Suppressor macrophage (primary cell): ENCODE results near the gene RNF141.

Experiments
- DNase-seq, 4 experiments: peaks; one replicate each; pipeline ENCODE4 v3.0.0-alpha.2; 2020 to 2022
- total RNA-seq, 17 experiments: gene quantifications; one replicate each; lab custom pipeline; 2026; ENCODE audit warnings: mixed read lengths in 6 of 17, inconsistent platforms in 3 of 17; lab: John Stamatoyannopoulos, UW

RNF141 gene
- 14.6 to 100 (median 48.3) reads per million in 17 experiments for total RNA-seq

- peak; percentile 95 to 98 (median 97) for DNase-seq
These were observed at the start of gene RNF141 for GRCh38 chr11:10540915-10541560. RNF141 (minus strand) TSS chr11:10541187; CDS start chr11:10534158, 7,029 bp downstream.

- DNase-seq, result no peak
These were observed 49.4 kb upstream of the RNF141 start for GRCh38 chr11:10590218-10590915.

GRCh38 chr11:10588904-10589303 is 47.9 kb upstream of the RNF141 start:
- DNase-seq, result no peak

GRCh38 chr11:10587995-10588394 is 47.0 kb upstream of the RNF141 start:
- no peak for DNase-seq

GRCh38 chr11:10587388-10587787 is 46.4 kb upstream of the RNF141 start:
- no peak for DNase-seq

- DNase-seq, result no peak
These were observed 43.1 kb upstream of the RNF141 start for GRCh38 chr11:10584071-10584501.

GRCh38 chr11:10581481-10582019 is 40.6 kb upstream of the RNF141 start:
- DNase-seq, result peak; percentile 84 to 95 (median 84)

- no peak for DNase-seq
These were observed 39.6 kb upstream of the RNF141 start for GRCh38 chr11:10580623-10581022.

GRCh38 chr11:10579700-10580099 is 38.7 kb upstream of the RNF141 start:
- no peak for DNase-seq

GRCh38 chr11:10576035-10576398 is 35.0 kb upstream of the RNF141 start:
- no peak for DNase-seq

- no peak for DNase-seq
These were observed 34.5 kb upstream of the RNF141 start for GRCh38 chr11:10575346-10576034.

- no peak for DNase-seq
These were observed 32.6 kb upstream of the RNF141 start for GRCh38 chr11:10573556-10573955.

GRCh38 chr11:10573028-10573427 is 32.0 kb upstream of the RNF141 start:
- no peak for DNase-seq

GRCh38 chr11:10572533-10572932 is 31.5 kb upstream of the RNF141 start:
- no peak for DNase-seq

GRCh38 chr11:10568486-10568941 is 27.5 kb upstream of the RNF141 start, which contains the start of gene LYVE1:
LYVE1 (minus strand) TSS chr11:10568665; CDS start chr11:10568532, 133 bp downstream.
- peak; percentile 30 to 61 (median 38) for DNase-seq

GRCh38 chr11:10567446-10567845 is 26.5 kb upstream of the RNF141 start:
- no peak for DNase-seq

- no peak for DNase-seq
These were observed 25.4 kb upstream of the RNF141 start for GRCh38 chr11:10566257-10566957.

GRCh38 chr11:10565493-10565892 is 24.5 kb upstream of the RNF141 start:
- peak in 1 of 4 experiments; percentile 27 for DNase-seq

- peak; percentile 12 to 59 (median 46) for DNase-seq
These were observed 23.8 kb upstream of the RNF141 start for GRCh38 chr11:10564696-10565318.

- no peak for DNase-seq
These were observed 23.0 kb upstream of the RNF141 start for GRCh38 chr11:10564030-10564429.

- no peak for DNase-seq
These were observed 21.0 kb upstream of the RNF141 start for GRCh38 chr11:10561947-10562346.
